GM12878 (cell line): Measurements from ENCODE around the gene WIPF1. TPM values are rescaled to one million over a fixed set of nuclear protein-coding genes. Genes with fewer than 3 reads are reported as not detected.

Experiments used
- ATAC-seq: fragments of 200-7000 bp; cut with Tn5 transposase; 3 replicates; pipeline ENCODE4 v1.9.1; 2020; ENCODE audit warnings: mild to moderate bottlenecking, moderate library complexity
- BruUV-seq: library from RNA; stranded (reverse); fragments of 400-500 nt; replicated peaks from 2 replicates; lab custom pipeline; 2021; lab: Mats Ljungman, UMichigan
- CTCF ChIA-PET: fragments of 300-600 bp; sonication (Branson Sonifier 250); formaldehyde crosslinking; extraction: SDS; loops from one replicate; lab custom pipeline; 2021; ENCODE audit warnings: inconsistent platforms; lab: Yijun Ruan, JAX
- POLR2A ChIA-PET: fragments of 350-600 bp; formaldehyde crosslinking; extraction: SDS; loops from one replicate; lab custom pipeline; 2021; ENCODE audit warnings: inconsistent platforms; lab: Charles Lee
- RAD21 ChIA-PET: fragments of 300-600 bp; sonication (Branson Sonifier 250); formaldehyde crosslinking; loops from one replicate; lab custom pipeline; 2023; ENCODE audit warnings: antibody characterized with exemption; ENCODE audit not compliant: unreplicated experiment; lab: Charles Lee
- SMC1A ChIA-PET: fragments of 300-600 bp; sonication (Branson Sonifier 250); formaldehyde crosslinking; loops from one replicate; lab custom pipeline; 2023; ENCODE audit not compliant: unreplicated experiment, uncharacterized antibody; lab: Charles Lee
- DNase-seq: peaks from one replicate; pipeline ENCODE4 v3.0.0-alpha.2; 2011; ENCODE audit warnings: low read depth, low spot score
- FAIRE-seq: peaks from 3 replicates; lab custom pipeline; 2011; peaks lifted over from hg19 to GRCh38; lab: Jason Lieb, UNC
- H2AFZ ChIP-seq: 2 replicates; pipeline ENCODE4 v1.6.0; 2011; ENCODE audit warnings: low read depth, low read length, control low read depth; ENCODE audit not compliant: control insufficient read depth
- H3K27ac ChIP-seq: 2 replicates; pipeline ENCODE4 v1.5.1; 2011; ENCODE audit warnings: control low read depth; ENCODE audit not compliant: control insufficient read depth, insufficient read depth
- H3K27me3 ChIP-seq, 2 experiments: replicated peaks in 1 of 2; 2 replicates each; pipeline versions ENCODE4 v1.6.0 to v1.6.1; 2011; ENCODE audit warnings: low read length in 1 of 2; ENCODE audit not compliant: control insufficient read depth in 2 of 2, insufficient read depth in 2 of 2
- H3K36me3 ChIP-seq, 2 experiments: 2 replicates each; pipeline ENCODE4 v1.5.1; 2011; ENCODE audit warnings: low read length in 1 of 2; ENCODE audit not compliant: control insufficient read depth in 2 of 2, insufficient read depth in 2 of 2
- H3K4me1 ChIP-seq: 2 replicates; pipeline ENCODE4 v1.6.1; 2011; ENCODE audit warnings: mild to moderate bottlenecking, low read length, moderate library complexity, mixed read lengths; ENCODE audit not compliant: control insufficient read depth, insufficient read depth
- H3K4me2 ChIP-seq: 2 replicates; pipeline ENCODE4 v1.6.0; 2011; ENCODE audit warnings: control low read depth; ENCODE audit not compliant: control insufficient read depth, insufficient read depth
- H3K4me3 ChIP-seq: fragments of 200-600 bp; sonication (generic); 2 replicates; pipeline ENCODE4 v1.5.1; 2016
- H3K79me2 ChIP-seq: 2 replicates; pipeline ENCODE4 v1.6.0; 2011; ENCODE audit warnings: low read length; ENCODE audit not compliant: control insufficient read depth, insufficient read depth
- H3K9ac ChIP-seq: 2 replicates; pipeline ENCODE4 v1.8.0; 2011; ENCODE audit warnings: low read length, control low read depth, mixed read lengths; ENCODE audit not compliant: control insufficient read depth, insufficient read depth
- H3K9me3 ChIP-seq: replicated peaks from 3 replicates; pipeline ENCODE4 v1.5.1; 2011; ENCODE audit warnings: mild to moderate bottlenecking, low read length; ENCODE audit not compliant: control insufficient read depth, insufficient read depth
- H4K20me1 ChIP-seq: 2 replicates; pipeline ENCODE4 v1.6.0; 2011; ENCODE audit not compliant: control insufficient read depth, insufficient read depth
- NR2C1 ChIP-seq: fragments of 450-650 bp; IDR thresholded peaks from 2 replicates; pipeline ENCODE4 v1.6.1; 2017; ENCODE audit warnings: antibody characterized with exemption, mild to moderate bottlenecking, moderate library complexity
- NR2F1 ChIP-seq: fragments of 450-650 bp; conservative IDR thresholded peaks from 2 replicates; pipeline ENCODE4 v1.6.1; 2017; ENCODE audit warnings: mild to moderate bottlenecking
- PAX8 ChIP-seq: fragments of 450-650 bp; IDR thresholded peaks from 2 replicates; pipeline ENCODE4 v1.6.1; 2017; ENCODE audit warnings: mild to moderate bottlenecking, moderate library complexity
- SUZ12 ChIP-seq: fragments of 200-600 bp; sonication (generic); IDR thresholded peaks from one replicate; pipeline ENCODE4 v1.6.1; 2018; ENCODE audit warnings: antibody characterized with exemption, mild to moderate bottlenecking; ENCODE audit not compliant: unreplicated experiment
- ZNF384 ChIP-seq: IDR thresholded peaks from 2 replicates; pipeline ENCODE4 v1.6.1; 2012; ENCODE audit warnings: low read depth, mild to moderate bottlenecking, low read length, improper control_type of control experiment, borderline replicate concordance
- WGBS: methylation state at CpG from one replicate; pipeline ENCODE4 v1.1.6; 2016; ENCODE audit warnings: low lambda C conversion rate; ENCODE audit not compliant: insufficient replicate concordance, insufficient coverage; ENCODE audit errors: missing lambda C conversion rate; 5-methylcytosine and 5-hydroxymethylcytosine counted together
- in situ Hi-C: fragments of 300-500 bp; cut with MboI; formaldehyde crosslinking; loops from 9 replicates; pipeline ENCODE4 v1.14.3; 2018; ENCODE audit warnings: mixed read lengths
- intact Hi-C: fragments of 100-400 bp; cut with micrococcal nuclease; formaldehyde crosslinking; loops from one replicate; pipeline ENCODE4 v1.14.2; 2022; ENCODE audit not compliant: unreplicated experiment
- polyA plus RNA-seq, 11 experiments: library from polyadenylated mRNA; depleted of rRNA in 4 of 11; unstranded in 6 of 11; stranded (reverse) in 5 of 11; fragments of >200 nt; fragmentation: Nextera tagmentation in 4 of 11; fragmentation: Illumina TruSeq in 1 of 11; extraction: Ambion mirVana in 4 of 11; extraction: Trizol in 1 of 11; gene quantifications; 1 replicate in 1 of 11; 2 replicates in 10 of 11; pipeline versions ENCODE4 v1.2.1 to v1.2.3, GENCODE V29; 2011 to 2016; ENCODE audit warnings: inconsistent platforms in 2 of 11, missing spikeins in 2 of 11, low read depth in 1 of 11
- total RNA-seq, 4 experiments: library from RNA; depleted of rRNA in 3 of 4; stranded (reverse); fragments of >200 nt in 3 of 4; fragmentation: Illumina TruSeq in 1 of 4; extraction: Trizol in 1 of 4; gene quantifications; 2 replicates each; pipeline versions ENCODE4 v1.2.1 to v1.2.3, GENCODE V29; 2013 to 2021
- TF ChIP-seq, protein P1 (sequence below): IDR thresholded peaks from 2 replicates; pipeline ENCODE4 v1.6.1; 2012; ENCODE audit warnings: improper control_type of control experiment, low read depth, low read length; ENCODE audit not compliant: insufficient replicate concordance

The WIPF1 gene
- total and polyA plus RNA-seq, 10 of the 15 experiments (the other 5 are each of a cell fraction or from before 2014, with no cell fraction given), result 23.1 to 188 (median 68.9) TPM

DNA sequence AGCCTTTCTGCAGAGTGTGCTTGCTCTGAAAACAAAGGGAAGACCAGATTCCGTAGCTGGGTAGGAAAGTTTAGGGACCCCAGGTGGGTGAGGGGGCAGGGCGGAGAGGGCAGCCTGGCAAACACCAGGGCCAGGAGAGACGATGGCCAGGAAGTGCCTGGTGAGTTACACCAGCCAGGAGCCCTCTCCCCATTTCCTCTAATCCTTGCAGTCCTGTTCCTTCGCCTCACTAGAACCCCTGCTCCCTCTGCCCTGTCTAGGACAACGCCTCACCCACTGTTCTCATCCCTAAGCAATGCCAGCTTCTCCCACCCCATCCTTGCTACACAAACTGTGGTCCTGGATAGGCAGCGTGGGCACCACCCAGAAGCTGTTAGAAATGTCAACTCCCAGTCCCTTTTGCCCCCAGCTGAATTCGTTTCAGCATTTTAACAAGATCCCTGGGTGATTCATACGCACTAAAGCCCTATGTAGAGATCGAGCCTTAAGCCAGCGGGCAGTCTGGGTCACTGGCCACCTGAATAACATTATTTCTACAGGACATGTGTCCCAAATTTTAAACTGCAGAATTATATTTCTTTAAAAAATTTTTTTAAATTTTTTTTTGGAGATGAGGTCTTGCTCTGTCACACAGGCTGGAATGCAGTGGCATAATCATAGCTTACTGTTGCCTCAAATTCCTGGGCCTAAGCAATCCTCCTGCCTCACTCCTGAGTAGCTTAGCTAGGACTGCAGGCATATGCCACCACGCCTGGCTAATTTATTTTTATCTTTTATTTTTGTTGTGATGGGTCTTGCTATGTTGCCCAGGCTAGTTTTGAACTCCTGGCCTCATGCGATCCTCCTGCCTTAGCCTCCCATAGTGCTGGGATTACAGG lies 10.9 kb downstream of the WIPF1 start (continued):
- TF ChIP-seq, protein P1, sequence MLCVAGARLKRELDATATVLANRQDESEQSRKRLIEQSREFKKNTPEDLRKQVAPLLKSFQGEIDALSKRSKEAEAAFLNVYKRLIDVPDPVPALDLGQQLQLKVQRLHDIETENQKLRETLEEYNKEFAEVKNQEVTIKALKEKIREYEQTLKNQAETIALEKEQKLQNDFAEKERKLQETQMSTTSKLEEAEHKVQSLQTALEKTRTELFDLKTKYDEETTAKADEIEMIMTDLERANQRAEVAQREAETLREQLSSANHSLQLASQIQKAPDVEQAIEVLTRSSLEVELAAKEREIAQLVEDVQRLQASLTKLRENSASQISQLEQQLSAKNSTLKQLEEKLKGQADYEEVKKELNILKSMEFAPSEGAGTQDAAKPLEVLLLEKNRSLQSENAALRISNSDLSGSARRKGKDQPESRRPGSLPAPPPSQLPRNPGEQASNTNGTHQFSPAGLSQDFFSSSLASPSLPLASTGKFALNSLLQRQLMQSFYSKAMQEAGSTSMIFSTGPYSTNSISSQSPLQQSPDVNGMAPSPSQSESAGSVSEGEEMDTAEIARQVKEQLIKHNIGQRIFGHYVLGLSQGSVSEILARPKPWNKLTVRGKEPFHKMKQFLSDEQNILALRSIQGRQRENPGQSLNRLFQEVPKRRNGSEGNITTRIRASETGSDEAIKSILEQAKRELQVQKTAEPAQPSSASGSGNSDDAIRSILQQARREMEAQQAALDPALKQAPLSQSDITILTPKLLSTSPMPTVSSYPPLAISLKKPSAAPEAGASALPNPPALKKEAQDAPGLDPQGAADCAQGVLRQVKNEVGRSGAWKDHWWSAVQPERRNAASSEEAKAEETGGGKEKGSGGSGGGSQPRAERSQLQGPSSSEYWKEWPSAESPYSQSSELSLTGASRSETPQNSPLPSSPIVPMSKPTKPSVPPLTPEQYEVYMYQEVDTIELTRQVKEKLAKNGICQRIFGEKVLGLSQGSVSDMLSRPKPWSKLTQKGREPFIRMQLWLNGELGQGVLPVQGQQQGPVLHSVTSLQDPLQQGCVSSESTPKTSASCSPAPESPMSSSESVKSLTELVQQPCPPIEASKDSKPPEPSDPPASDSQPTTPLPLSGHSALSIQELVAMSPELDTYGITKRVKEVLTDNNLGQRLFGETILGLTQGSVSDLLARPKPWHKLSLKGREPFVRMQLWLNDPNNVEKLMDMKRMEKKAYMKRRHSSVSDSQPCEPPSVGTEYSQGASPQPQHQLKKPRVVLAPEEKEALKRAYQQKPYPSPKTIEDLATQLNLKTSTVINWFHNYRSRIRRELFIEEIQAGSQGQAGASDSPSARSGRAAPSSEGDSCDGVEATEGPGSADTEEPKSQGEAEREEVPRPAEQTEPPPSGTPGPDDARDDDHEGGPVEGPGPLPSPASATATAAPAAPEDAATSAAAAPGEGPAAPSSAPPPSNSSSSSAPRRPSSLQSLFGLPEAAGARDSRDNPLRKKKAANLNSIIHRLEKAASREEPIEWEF, result no peak
- TF ChIP-seq PAX8 (no peak), ZNF384 (no peak)
- TF ChIP-seq, all 136 proteins: peak for 0

DNA sequence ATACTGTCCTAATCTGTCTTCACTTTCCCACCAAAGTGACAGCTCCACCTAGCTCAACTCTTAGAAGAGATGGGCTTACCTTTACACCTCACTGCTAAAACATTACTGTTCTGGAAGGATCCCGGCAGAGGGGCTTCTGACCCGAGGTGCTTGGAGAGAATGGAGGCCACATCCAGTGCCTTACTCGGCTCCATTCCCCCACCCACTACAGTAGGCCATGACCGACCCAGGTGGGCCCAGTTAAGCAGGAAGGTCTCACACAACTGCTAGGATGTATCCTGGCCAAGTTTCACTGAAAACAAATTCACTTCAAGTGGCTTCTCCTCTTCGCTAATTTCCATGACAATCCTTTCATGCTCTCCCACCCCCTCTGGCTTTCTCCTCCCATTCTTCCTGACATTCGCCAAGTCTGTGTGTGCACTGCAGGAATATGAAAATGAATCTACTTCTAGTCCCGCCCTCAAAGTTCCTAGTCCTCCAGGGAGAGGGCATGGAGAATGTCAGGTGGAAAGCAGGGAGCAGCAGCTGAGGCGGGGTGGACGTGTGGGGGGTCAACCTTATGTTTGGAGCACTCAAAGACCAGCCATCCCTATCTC lies 11.8 kb downstream of the WIPF1 start:
- no peaks in the 10 kb centered on the region for H3K27me3 ChIP-seq
- CTCF ChIA-PET, result interaction anchor here (1.4 to 13.6 kb wide), 3 partner anchors 17 to 112 kb away, joined by 3 to 149 read pairs (median 4); no protein-coding TSS in a partner anchor
- SMC1A ChIA-PET, result interaction anchor here (1.9 to 12.8 kb wide), 2 partner anchors 16 to 103 kb away, joined by 9 to 193 read pairs; partner anchors contain the start of gene WIPF1
- H3K9me3 ChIP-seq, result no peaks in the 10 kb centered on the region
- no peak for FAIRE-seq
- no peak for TF ChIP-seq SUZ12
- TF ChIP-seq NR2C1, result no peak
- no peak for TF ChIP-seq NR2F1
- TF ChIP-seq, all 136 proteins: peak for 0
- intact Hi-C loops (no loop called here), in situ Hi-C loops (loop anchor here (25.0 kb wide), 1 partner anchor 102 kb away; no protein-coding TSS in a partner anchor)
- ATAC-seq (no peak), DNase-seq (no peak)
- Histone ChIP-seq H3K9ac (no peak overlapping the region), H3K27ac (no peak overlapping the region), H3K4me1 (peaks cover 13% of the 10 kb centered on the region), H3K4me2 (no peak overlapping the region), H3K4me3 (no peak overlapping the region), H2AFZ (no peak overlapping the region), H3K79me2 (peaks cover 60% of the 10 kb centered on the region), H3K36me3 (peaks cover 16 to 30% of the 10 kb centered on the region in 2 experiments), H4K20me1 (peaks cover 8% of the 10 kb centered on the region)
- RAD21 ChIA-PET, result interaction anchor here (1.4 kb wide), 1 partner anchor 9 kb away, joined by 3 read pairs; no protein-coding TSS in a partner anchor
- POLR2A ChIA-PET, result no interaction called here
- 85% methylated on average over 9 of the region's 9 CpGs for WGBS
- no TSS peak for BruUV-seq
